ENCODE results near the gene APPL2.

APPL2 gene

DNA sequence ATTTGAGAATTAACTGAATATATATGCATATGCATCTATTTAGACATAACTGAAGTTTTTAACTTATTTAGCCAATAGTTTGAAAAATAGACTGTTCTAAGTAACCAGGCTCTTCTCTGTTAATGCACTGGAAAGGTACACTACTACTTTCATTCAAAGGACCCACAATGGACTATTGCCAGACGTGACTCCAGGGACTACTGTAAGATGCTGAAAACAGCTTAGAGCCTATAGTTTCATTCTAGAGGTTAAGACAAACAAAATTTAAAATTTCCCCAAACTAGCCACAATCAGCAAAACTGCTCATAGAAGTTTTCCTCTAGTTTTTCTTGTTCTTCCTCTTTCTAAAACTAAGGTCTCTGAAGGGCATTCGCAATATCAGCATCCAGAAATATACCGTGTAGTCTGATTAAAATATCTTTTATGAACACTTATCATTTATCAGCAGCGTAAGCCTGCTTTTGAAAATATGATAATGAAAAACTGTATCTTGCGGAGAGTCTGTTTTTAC, 10.4 kb downstream of the APPL2 start:
- Histone ChIP-seq H3K36me3 (ENCODE audit: insufficient read depth, low read length) (no peaks in the 10 kb centered on the region), H3K4me3 (ENCODE audit: low read depth, low read length, poor library complexity, severe bottlenecking) (no peak overlapping the region), H3F3A (ENCODE audit: insufficient read depth, low read length) (no peaks in the 10 kb centered on the region), H3K4me2 (ENCODE audit: low read length) (no peak overlapping the region), H2AFZ (ENCODE audit: low read length) (no peak overlapping the region), H3K79me2 (ENCODE audit: insufficient read depth, low read length) (no peaks in the 10 kb centered on the region), H3K9me2 (ENCODE audit: low read depth, low read length) (no peaks in the 10 kb centered on the region), H3K27me3 (ENCODE audit: insufficient read depth, low read length) (no peaks in the 10 kb centered on the region), H3K4me1 (ENCODE audit: insufficient read depth, low read length, severe bottlenecking) (no peaks in the 10 kb centered on the region), H3K9me3 (ENCODE audit: low read length) (no peaks in the 10 kb centered on the region), H4K20me1 (ENCODE audit: insufficient read depth, low read length) (no peaks in the 10 kb centered on the region), H3K9ac (ENCODE audit: low read length) (no peak overlapping the region), H3K27ac (ENCODE audit: low read depth, low read length, poor library complexity, severe bottlenecking) (no peak overlapping the region)
- TF ChIP-seq, protein P1, sequence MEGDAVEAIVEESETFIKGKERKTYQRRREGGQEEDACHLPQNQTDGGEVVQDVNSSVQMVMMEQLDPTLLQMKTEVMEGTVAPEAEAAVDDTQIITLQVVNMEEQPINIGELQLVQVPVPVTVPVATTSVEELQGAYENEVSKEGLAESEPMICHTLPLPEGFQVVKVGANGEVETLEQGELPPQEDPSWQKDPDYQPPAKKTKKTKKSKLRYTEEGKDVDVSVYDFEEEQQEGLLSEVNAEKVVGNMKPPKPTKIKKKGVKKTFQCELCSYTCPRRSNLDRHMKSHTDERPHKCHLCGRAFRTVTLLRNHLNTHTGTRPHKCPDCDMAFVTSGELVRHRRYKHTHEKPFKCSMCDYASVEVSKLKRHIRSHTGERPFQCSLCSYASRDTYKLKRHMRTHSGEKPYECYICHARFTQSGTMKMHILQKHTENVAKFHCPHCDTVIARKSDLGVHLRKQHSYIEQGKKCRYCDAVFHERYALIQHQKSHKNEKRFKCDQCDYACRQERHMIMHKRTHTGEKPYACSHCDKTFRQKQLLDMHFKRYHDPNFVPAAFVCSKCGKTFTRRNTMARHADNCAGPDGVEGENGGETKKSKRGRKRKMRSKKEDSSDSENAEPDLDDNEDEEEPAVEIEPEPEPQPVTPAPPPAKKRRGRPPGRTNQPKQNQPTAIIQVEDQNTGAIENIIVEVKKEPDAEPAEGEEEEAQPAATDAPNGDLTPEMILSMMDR (IDR thresholded peaks at IDR 0.05; ENCODE audit: low read length) = no peak
- no peak for TF ChIP-seq EZH2 (IDR thresholded peaks at IDR 0.05; ENCODE audit: borderline replicate concordance, low read length)

DNA sequence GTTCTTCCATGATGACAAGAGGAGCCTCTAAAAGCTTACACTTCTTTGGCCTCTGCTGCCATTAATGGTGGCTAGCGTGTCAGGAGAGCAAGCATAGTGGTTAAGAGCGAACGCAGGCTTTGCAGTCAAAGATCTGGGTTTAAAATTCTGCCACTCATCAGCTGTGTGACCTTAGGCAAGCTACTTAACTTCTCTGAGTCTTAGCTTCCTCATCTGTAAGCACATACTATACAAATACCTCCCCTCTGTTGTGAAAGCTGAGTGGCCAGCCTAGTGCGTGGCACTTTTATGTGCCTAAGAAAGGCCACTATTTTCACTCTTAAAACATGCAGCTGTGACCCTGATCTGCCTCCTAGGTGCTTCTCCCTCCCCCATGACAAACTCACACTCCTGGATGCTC, 11.6 kb downstream of the APPL2 start:
- no peaks in the 10 kb centered on the region for H4K20me1 ChIP-seq (ENCODE audit: insufficient read depth, low read length)
- no peaks in the 10 kb centered on the region for H3K4me1 ChIP-seq (ENCODE audit: insufficient read depth, low read length, severe bottlenecking)
- no peak overlapping the region for H3K4me3 ChIP-seq (ENCODE audit: low read depth, low read length, poor library complexity, severe bottlenecking)
- H3K9ac ChIP-seq (ENCODE audit: low read length) = no peak overlapping the region
- H3K4me2 ChIP-seq (ENCODE audit: low read length) = no peak overlapping the region
- no peaks in the 10 kb centered on the region for H3K9me2 ChIP-seq (ENCODE audit: low read depth, low read length)
- H3K79me2 ChIP-seq (ENCODE audit: insufficient read depth, low read length) = no peaks in the 10 kb centered on the region
- H3K9me3 ChIP-seq (ENCODE audit: low read length) = no peaks in the 10 kb centered on the region
- no peak overlapping the region for H3K27ac ChIP-seq (ENCODE audit: low read depth, low read length, poor library complexity, severe bottlenecking)
- H3K27me3 ChIP-seq (ENCODE audit: insufficient read depth, low read length) = no peaks in the 10 kb centered on the region
- H3F3A ChIP-seq (ENCODE audit: insufficient read depth, low read length) = no peaks in the 10 kb centered on the region
- H2AFZ ChIP-seq (ENCODE audit: low read length) = no peak overlapping the region
- H3K36me3 ChIP-seq (ENCODE audit: insufficient read depth, low read length) = no peaks in the 10 kb centered on the region
- no peak for TF ChIP-seq EZH2 (IDR thresholded peaks at IDR 0.05; ENCODE audit: borderline replicate concordance, low read length)
- TF ChIP-seq, protein P1 (IDR thresholded peaks at IDR 0.05; ENCODE audit: low read length) = no peak

DNA sequence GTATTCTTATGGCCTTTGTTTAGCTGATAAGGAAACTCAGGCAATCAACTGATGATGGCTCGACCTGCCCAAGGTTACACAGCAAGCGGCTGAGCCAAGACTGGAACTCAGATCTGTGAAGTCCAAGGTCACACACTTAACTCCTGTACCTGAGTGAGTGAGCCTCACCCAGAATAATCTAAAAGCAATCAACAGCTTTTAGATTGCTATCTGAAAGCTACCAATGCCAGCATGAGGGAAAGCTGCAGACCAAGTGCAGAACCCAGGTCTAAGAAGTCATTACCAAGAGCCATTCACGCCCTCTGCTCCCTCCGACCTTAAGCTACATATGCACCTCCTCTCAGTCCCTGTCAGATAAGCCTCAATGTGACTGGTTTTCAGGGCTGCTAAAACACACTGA, 12.1 kb downstream of the APPL2 start:
- Histone ChIP-seq H3K4me3 (ENCODE audit: low read depth, low read length, poor library complexity, severe bottlenecking) (no peak overlapping the region), H4K20me1 (ENCODE audit: insufficient read depth, low read length) (no peaks in the 10 kb centered on the region), H2AFZ (ENCODE audit: low read length) (no peak overlapping the region), H3K27ac (ENCODE audit: low read depth, low read length, poor library complexity, severe bottlenecking) (no peak overlapping the region), H3K4me1 (ENCODE audit: insufficient read depth, low read length, severe bottlenecking) (no peaks in the 10 kb centered on the region), H3K36me3 (ENCODE audit: insufficient read depth, low read length) (no peaks in the 10 kb centered on the region), H3K9me2 (ENCODE audit: low read depth, low read length) (no peaks in the 10 kb centered on the region), H3K79me2 (ENCODE audit: insufficient read depth, low read length) (no peaks in the 10 kb centered on the region), H3K9me3 (ENCODE audit: low read length) (no peaks in the 10 kb centered on the region), H3K27me3 (ENCODE audit: insufficient read depth, low read length) (no peaks in the 10 kb centered on the region), H3K4me2 (ENCODE audit: low read length) (no peak overlapping the region), H3K9ac (ENCODE audit: low read length) (no peak overlapping the region), H3F3A (ENCODE audit: insufficient read depth, low read length) (no peaks in the 10 kb centered on the region)
- TF ChIP-seq, protein P1 (IDR thresholded peaks at IDR 0.05; ENCODE audit: low read length) = no peak
- no peak for TF ChIP-seq EZH2 (IDR thresholded peaks at IDR 0.05; ENCODE audit: borderline replicate concordance, low read length)

All from OCI-LY1 (cell line).